Lower lobe of right lung (tissue), 2 donors: ENCODE results near the gene C1orf198. TPM values are rescaled to one million over a fixed set of nuclear protein-coding genes. Genes with fewer than 3 reads are reported as not detected.

ENCODE experiments used
- ATAC-seq, 2 donors: fragments of 200-7000 bp; cut with Tn5 transposase; one replicate each; pipeline ENCODE4 v1.9.1; 2020 to 2022; ENCODE audit warnings: mild to moderate bottlenecking in 2 of 2, moderate library complexity in 2 of 2
- DNase-seq: peaks from one replicate; pipeline ENCODE4 v3.0.0-alpha.2; 2020
- H3K27ac ChIP-seq: fragments of 200-600 bp; one replicate; pipeline ENCODE4 v1.8.0; 2022
- H3K27me3 ChIP-seq: fragments of 200-600 bp; one replicate; pipeline ENCODE4 v1.8.0; 2022; ENCODE audit warnings: low read depth
- H3K36me3 ChIP-seq: fragments of 200-600 bp; one replicate; pipeline ENCODE4 v1.8.0; 2022; ENCODE audit warnings: mild to moderate bottlenecking
- H3K4me1 ChIP-seq: fragments of 200-600 bp; one replicate; pipeline ENCODE4 v1.8.0; 2022
- H3K4me3 ChIP-seq: fragments of 200-600 bp; one replicate; pipeline ENCODE4 v1.8.0; 2022; ENCODE audit warnings: mild to moderate bottlenecking
- H3K9me3 ChIP-seq: fragments of 200-600 bp; one replicate; pipeline ENCODE4 v1.8.0; 2022
- CTCF ChIP-seq: fragments of 200-600 bp; IDR thresholded peaks from one replicate; pipeline ENCODE4 v1.8.0; 2022; ENCODE audit warnings: antibody characterized with exemption, mild to moderate bottlenecking
- intact Hi-C: fragments of 100-400 bp; cut with DNase I; formaldehyde crosslinking; loops from one replicate; pipeline ENCODE4 v1.11.0; 2022
- total RNA-seq: library from RNA; stranded (reverse); fragmentation: NEBNext Ultra II Directional; extraction: Animal tissue kit (Norgen Biotek cat#: 25700); gene quantifications from one replicate; pipeline ENCODE4 v1.2.1, GENCODE V29; 2021
- donor health status: DM: no; HTN: yes; CAD: no; lungs with severe emphysema.

The C1orf198 gene
- total RNA-seq, 1 donor from 2014 or later = 101 TPM

- Histone ChIP-seq H3K36me3 (no peaks in the 10 kb centered on the region), H3K9me3 (no peaks in the 10 kb centered on the region), H3K4me3 (no peak overlapping the region), H3K27ac (peak overlapping the region; percentile 2), H3K27me3 (no peaks in the 10 kb centered on the region), H3K4me1 (peaks cover 22% of the 10 kb centered on the region)
- TF ChIP-seq CTCF = no peak
- DNase-seq (no peak), ATAC-seq (peak; percentile 9 to 18)
- intact Hi-C loops = no loop called here
These were observed 46.2 kb downstream of the C1orf198 start for GRCh38 chr1:230822092-230822581.

GRCh38 chr1:230821346-230821745, 47.0 kb downstream of the C1orf198 start:
- TF ChIP-seq CTCF = no peak
- no peak overlapping the region for H3K4me3 ChIP-seq
- H3K27me3 ChIP-seq = no peaks in the 10 kb centered on the region
- no peaks in the 10 kb centered on the region for H3K36me3 ChIP-seq
- DNase-seq = no peak
- intact Hi-C loops = no loop called here
- no peak overlapping the region for H3K27ac ChIP-seq
- H3K9me3 ChIP-seq = no peaks in the 10 kb centered on the region
- H3K4me1 ChIP-seq = peaks cover 18% of the 10 kb centered on the region
- no peak for ATAC-seq

DNA sequence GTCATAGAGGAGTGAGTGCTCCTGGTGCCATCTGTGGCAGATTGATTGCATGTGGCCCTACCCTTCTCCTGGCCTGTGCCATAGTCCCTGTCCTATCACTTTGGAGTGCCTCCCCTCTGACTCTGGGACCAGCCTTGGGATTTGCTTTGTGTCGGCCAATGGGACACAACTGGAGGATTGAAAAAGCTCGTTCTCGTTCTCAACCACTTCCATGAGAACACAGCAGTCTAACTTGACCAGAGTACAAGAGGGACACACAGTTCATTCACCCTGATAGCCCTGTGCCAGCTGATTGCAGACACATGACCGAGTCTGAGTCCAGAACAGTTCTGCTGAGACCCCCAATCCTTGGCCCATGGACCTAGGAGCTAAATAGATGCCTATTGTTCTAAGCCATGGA, 47.8 kb downstream of the C1orf198 start:
- DNase-seq = no peak
- no peaks in the 10 kb centered on the region for H3K36me3 ChIP-seq
- H3K9me3 ChIP-seq = no peaks in the 10 kb centered on the region
- TF ChIP-seq CTCF = no peak
- ATAC-seq = no peak
- peaks cover 11% of the 10 kb centered on the region for H3K4me1 ChIP-seq
- intact Hi-C loops = no loop called here
- no peak overlapping the region for H3K4me3 ChIP-seq
- no peaks in the 10 kb centered on the region for H3K27me3 ChIP-seq
- no peak overlapping the region for H3K27ac ChIP-seq

- H3K27ac ChIP-seq = no peak overlapping the region
- intact Hi-C loops = loop anchor here (10.0 kb wide), 1 partner anchor 95 kb away; no protein-coding TSS in a partner anchor
- H3K27me3 ChIP-seq = no peaks in the 10 kb centered on the region
- peaks cover 5% of the 10 kb centered on the region for H3K4me1 ChIP-seq
- H3K36me3 ChIP-seq = no peaks in the 10 kb centered on the region
- no peak overlapping the region for H3K4me3 ChIP-seq
- ATAC-seq (no peak), DNase-seq (no peak)
- no peaks in the 10 kb centered on the region for H3K9me3 ChIP-seq
- no peak for TF ChIP-seq CTCF
These were observed 48.3 kb downstream of the C1orf198 start for GRCh38 chr1:230819976-230820375.

DNA sequence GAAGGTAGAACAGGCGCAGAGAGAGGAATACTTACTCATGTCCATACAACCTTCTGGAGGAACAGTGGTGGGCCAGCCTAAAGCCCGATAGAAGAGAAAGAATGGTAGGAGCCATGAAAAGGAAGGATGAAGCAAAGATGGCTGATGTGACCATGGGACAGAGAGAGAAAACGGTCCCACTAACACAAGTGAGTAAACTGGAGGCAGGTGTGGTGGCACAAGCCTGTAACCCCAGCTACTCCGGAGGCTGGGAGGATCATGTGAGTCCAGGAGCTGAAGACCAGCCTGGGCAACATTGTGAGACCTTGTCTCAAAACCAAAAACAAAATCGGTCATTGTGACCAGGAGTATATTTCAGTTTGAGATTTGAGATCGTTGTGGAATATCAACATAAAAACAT, 49.4 kb downstream of the C1orf198 start:
- Histone ChIP-seq H3K9me3 (no peaks in the 10 kb centered on the region), H3K4me1 (no peaks in the 10 kb centered on the region), H3K27ac (no peak overlapping the region), H3K27me3 (no peaks in the 10 kb centered on the region), H3K36me3 (no peaks in the 10 kb centered on the region), H3K4me3 (no peak overlapping the region)
- TF ChIP-seq CTCF = no peak
- no peak for DNase-seq
- intact Hi-C loops = loop anchor here (10.0 kb wide), 1 partner anchor 96 kb away; no protein-coding TSS in a partner anchor
- no peak for ATAC-seq
